Measurements from ENCODE around the gene GRAMD1B. TPM values are rescaled to one million over a fixed set of nuclear protein-coding genes. Genes with fewer than 3 reads are reported as not detected.
"Not testable (repeated sequence)": the region's sequence is repeated elsewhere in the genome, so short reads cannot be mapped to it uniquely, and the experiment has no call there.

The GRAMD1B gene
- total RNA-seq, 1 experiment from 2014 or later: 82.1 TPM

GRCh38 chr11:123519055-123519796, 89.2 kb downstream of the GRAMD1B start:
- Histone ChIP-seq H3K9ac (ENCODE audit: low read length) (peak overlapping the region; percentile 27), H2AFZ (ENCODE audit: low read length) (0 out of 2 replicates have a peak overlapping the region, but pooled peaks have one; percentile 3), H3K36me3 (ENCODE audit: low read depth, low read length) (0 out of 2 replicates have a peak, but pooled peaks cover 8% of the 10 kb centered on the region), H3F3A (ENCODE audit: low read length, unreplicated experiment) (no peaks in the 10 kb centered on the region), H3K4me2 (ENCODE audit: low read length) (peak overlapping the region; percentile 44), H4K20me1 (ENCODE audit: low read length) (peaks cover 4% of the 10 kb centered on the region; the same call in 1 of the 2 replicates), H3K9me2 (replicated peaks; ENCODE audit: low read length) (no peaks in the 10 kb centered on the region), H3K4me1 (ENCODE audit: insufficient read depth, low read length) (peaks cover 27% of the 10 kb centered on the region), H3K27ac (ENCODE audit: low read length) (peak overlapping the region; percentile 67), H3K27me3 (ENCODE audit: low read length) (no peaks in the 10 kb centered on the region), H3K9me3 (ENCODE audit: low read length) (no peaks in the 10 kb centered on the region), H3K4me3 (ENCODE audit: low read length) (no peak overlapping the region; the same call in 1 of the 2 replicates), H3K79me2 (ENCODE audit: low read length) (peaks cover 67% of the 10 kb centered on the region)
- TF ChIP-seq CTCF (conservative IDR thresholded peaks at IDR 0.05; ENCODE audit: low read depth, low read length) (no peak), EZH2 (IDR thresholded peaks at IDR 0.05; ENCODE audit: low read length, unreplicated experiment) (no peak), EZH2phosphoT487 (IDR thresholded peaks at IDR 0.05; ENCODE audit: borderline replicate concordance, low read length) (no peak)
- DNase-seq: peak; percentile 81
- intact Hi-C loops (cut with micrococcal nuclease): loop anchor here (2.0 to 10.0 kb wide), 2 partner anchors 36 to 186 kb away; no protein-coding TSS in a partner anchor
- BruUV-seq (replicated peaks): no TSS peak
- CTCF ChIA-PET: no interaction called here
- POLR2A ChIA-PET (ENCODE audit: unreplicated experiment): interaction anchor here (0.6 kb wide), 1 partner anchor 40 kb away, joined by 3 read pairs; no protein-coding TSS in a partner anchor
- ATAC-seq: peak; percentile 93

GRCh38 chr11:123519797-123520193, 89.7 kb downstream of the GRAMD1B start:
- H3K9me3 ChIP-seq (ENCODE audit: low read length): no peaks in the 10 kb centered on the region
- no TSS peak for BruUV-seq (replicated peaks)
- H3K9me2 ChIP-seq (replicated peaks; ENCODE audit: low read length): no peaks in the 10 kb centered on the region
- ChIA-PET CTCF (no interaction called here), POLR2A (ENCODE audit: unreplicated experiment) (no interaction called here)
- H4K20me1 ChIP-seq (ENCODE audit: low read length): peaks cover 4% of the 10 kb centered on the region; the same call in 1 of the 2 replicates
- no peak for ATAC-seq
- H3K79me2 ChIP-seq (ENCODE audit: low read length): peaks cover 67% of the 10 kb centered on the region
- H3K27ac ChIP-seq (ENCODE audit: low read length): peak overlapping the region; percentile 67
- H3K27me3 ChIP-seq (ENCODE audit: low read length): no peaks in the 10 kb centered on the region
- H3K4me1 ChIP-seq (ENCODE audit: insufficient read depth, low read length): peaks cover 27% of the 10 kb centered on the region
- H3K4me2 ChIP-seq (ENCODE audit: low read length): peak overlapping the region; percentile 44
- no peaks in the 10 kb centered on the region for H3F3A ChIP-seq (ENCODE audit: low read length, unreplicated experiment)
- H2AFZ ChIP-seq (ENCODE audit: low read length): no peak overlapping the region
- no peak for TF ChIP-seq EZH2phosphoT487 (IDR thresholded peaks at IDR 0.05; ENCODE audit: borderline replicate concordance, low read length)
- no peak for TF ChIP-seq EZH2 (IDR thresholded peaks at IDR 0.05; ENCODE audit: low read length, unreplicated experiment)
- TF ChIP-seq CTCF (conservative IDR thresholded peaks at IDR 0.05; ENCODE audit: low read depth, low read length): no peak
- H3K36me3 ChIP-seq (ENCODE audit: low read depth, low read length): 0 out of 2 replicates have a peak, but pooled peaks cover 6% of the 10 kb centered on the region
- no peak overlapping the region for H3K4me3 ChIP-seq (ENCODE audit: low read length)
- no peak for DNase-seq
- peak overlapping the region; percentile 9 for H3K9ac ChIP-seq (ENCODE audit: low read length)
- intact Hi-C loops (cut with micrococcal nuclease): loop anchor here (2.0 to 10.0 kb wide), 2 partner anchors 35 to 185 kb away; no protein-coding TSS in a partner anchor

GRCh38 chr11:123520476-123520875, 90.4 kb downstream of the GRAMD1B start:
- H3K4me2 ChIP-seq (ENCODE audit: low read length); H3K9me3 ChIP-seq (ENCODE audit: low read length); BruUV-seq (replicated peaks); H3K9ac ChIP-seq (ENCODE audit: low read length); ATAC-seq; H3K4me3 ChIP-seq (ENCODE audit: low read length); H2AFZ ChIP-seq (ENCODE audit: low read length); H3K9me2 ChIP-seq (replicated peaks; ENCODE audit: low read length); H4K20me1 ChIP-seq (ENCODE audit: low read length); POLR2A ChIA-PET (ENCODE audit: unreplicated experiment); H3K36me3 ChIP-seq (ENCODE audit: low read depth, low read length); H3F3A ChIP-seq (ENCODE audit: low read length, unreplicated experiment); H3K27ac ChIP-seq (ENCODE audit: low read length); H3K27me3 ChIP-seq (ENCODE audit: low read length); intact Hi-C loops (cut with micrococcal nuclease): not testable (repeated sequence)
- DNase-seq: peak; percentile 28
- Histone ChIP-seq H3K79me2 (ENCODE audit: low read length) (peaks cover 63% of the 10 kb centered on the region), H3K4me1 (ENCODE audit: insufficient read depth, low read length) (peaks cover 27% of the 10 kb centered on the region)
- CTCF ChIA-PET: interaction anchor here (0.7 kb wide), 1 partner anchor 30 kb away, joined by 4 read pairs; no protein-coding TSS in a partner anchor
